ENCODE data around the gene S100A16.
"Not testable (repeated sequence)": the region's sequence is repeated elsewhere in the genome, so short reads cannot be mapped to it uniquely, and the experiment has no call there.

S100A16 gene

DNA sequence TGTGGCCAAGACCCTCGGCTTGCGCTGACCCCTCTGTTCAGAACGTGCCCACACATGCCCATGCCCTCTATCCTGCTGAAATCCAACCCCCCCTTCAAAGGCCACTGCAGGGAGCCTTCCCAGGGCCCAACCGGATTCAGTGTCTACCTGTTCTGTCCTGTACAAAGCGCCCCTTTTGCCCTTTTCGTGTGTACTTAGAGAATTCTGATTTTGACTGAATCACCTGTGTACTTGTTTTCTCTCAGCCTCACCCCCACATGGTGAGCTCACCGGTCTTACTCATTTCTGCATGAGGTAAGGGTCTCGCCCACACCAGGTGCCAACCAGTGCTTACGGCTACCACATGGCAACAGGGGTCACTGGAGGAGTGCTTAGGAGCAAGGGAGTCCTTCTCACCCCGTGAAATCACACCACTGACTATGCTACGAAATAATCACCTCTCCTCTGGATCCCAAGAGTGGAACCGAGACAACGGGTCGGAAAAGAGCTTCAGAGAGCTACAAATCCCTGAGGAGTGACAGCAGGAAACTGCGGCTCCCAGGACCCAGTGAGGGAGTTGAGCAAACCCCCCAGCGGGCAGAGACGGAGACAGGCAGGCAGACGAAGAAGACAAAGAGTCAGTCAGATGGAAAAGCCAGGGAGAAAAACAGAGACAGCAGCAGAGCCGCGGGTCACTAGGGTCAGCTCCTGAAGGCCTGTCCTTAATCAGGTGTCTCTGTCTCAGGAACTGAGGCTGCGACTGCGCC, 45.1 kb downstream of the S100A16 start:
- DNase-seq (ENCODE audit: extremely low spot score, insufficient read length, low read depth): no peak
- FAIRE-seq: no peak

DNA sequence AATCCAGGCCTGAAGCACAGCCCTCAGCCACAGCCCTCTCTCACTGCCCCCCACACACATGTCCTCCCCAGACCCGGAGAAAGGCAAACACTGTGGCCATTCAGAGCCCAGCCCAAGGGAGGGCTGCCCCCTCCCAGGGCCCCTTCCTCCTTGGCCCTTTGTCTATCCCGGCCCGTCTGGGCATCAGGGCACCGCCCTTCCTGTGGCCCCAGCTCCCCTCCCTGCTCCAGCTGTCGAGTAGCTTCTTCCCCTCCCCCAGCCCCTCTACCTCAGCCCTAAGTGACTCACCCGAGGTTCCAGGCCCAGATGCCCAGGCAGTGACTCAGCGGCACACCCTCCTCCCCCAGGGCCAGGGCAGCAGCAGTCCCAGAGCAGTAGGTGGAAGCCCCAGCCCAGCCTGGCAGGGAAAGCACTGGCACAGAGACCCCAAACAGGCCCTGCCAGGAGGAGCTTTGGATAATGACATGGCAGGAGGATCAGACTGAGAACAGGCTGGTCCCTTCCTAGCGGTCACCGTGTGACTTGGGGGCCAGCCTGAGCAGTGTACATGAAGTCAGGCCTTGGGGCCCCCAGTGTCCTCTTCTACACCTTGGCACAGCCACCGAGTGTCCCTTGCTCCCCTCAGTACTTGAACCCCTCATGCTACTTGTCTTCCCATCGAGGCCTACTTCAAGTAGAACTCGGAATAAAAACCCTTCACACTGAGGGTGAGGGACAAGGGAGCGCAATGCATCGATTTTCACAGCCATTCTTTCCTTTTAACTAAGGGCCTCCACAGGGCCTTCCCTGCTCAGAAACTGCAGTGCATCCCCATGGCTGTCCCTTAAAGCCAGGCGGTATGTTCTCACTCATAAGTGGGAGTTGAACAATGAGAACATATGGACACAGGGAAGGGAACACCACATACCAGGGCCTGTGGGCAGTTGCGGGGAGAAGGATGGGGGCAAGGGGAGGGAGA, 46.2 kb downstream of the S100A16 start:
- DNase-seq (ENCODE audit: extremely low spot score, insufficient read length, low read depth): no peak
- no peak for FAIRE-seq

- no peak for FAIRE-seq
- DNase-seq (ENCODE audit: extremely low spot score, insufficient read length, low read depth): no peak
Measured at GRCh38 chr1:153565529-153566374, 47.2 kb downstream of the S100A16 start, which contains the start of gene S100A2. TSS of gene S100A2 (minus strand) at chr1:153565844. CDS start at chr1:153563877, 1,967 bp downstream.

DNA sequence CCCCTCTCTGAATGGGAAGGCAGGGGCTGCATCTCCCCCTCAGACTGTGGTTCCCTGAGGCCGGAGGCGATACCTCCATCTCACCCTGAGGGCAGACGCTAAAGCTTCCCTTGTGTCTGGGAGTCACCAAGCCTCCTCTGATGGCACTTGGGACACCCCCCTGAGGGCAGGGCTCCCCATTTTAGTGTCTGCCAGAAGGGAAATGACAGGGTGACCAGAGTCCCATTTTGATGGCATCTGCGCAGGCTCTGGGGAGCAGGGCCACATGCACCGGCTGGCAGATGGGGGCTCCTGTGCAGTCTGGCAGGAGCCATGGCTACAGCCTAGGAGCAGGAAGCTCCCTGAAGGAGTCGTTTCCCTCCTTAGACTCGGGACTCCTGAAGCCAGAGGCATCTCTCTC, 48.9 kb downstream of the S100A16 start:
- DNase-seq (ENCODE audit: extremely low spot score, insufficient read length, low read depth): no peak
- no peak for FAIRE-seq

DNA sequence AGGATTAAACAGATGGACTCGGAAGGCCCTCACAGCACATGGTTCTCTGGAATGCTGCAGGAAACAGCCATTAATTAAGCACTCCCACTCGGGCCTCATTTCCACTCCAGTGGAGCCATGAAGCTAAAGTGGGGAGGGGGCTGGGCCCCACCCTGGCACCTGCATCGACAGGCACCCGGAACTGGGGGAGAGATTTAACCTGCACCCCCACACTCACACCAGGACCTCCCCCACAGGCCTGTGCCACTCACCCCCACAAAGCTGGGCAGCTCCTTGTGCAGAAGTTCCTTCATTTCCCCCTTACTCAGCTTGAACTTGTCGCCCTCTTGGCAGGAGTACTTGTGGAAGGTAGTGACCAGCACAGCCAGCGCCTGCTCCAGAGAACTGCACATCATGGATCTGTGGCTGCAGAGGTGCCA, 49.4 kb downstream of the S100A16 start:
- DNase-seq (ENCODE audit: extremely low spot score, insufficient read length, low read depth) (no peak), FAIRE-seq (no peak)

GRCh38 chr1:153562021-153562420, 50.9 kb downstream of the S100A16 start:
- not testable (repeated sequence) for FAIRE-seq; DNase-seq (ENCODE audit: extremely low spot score, insufficient read length, low read depth)

- no peak for FAIRE-seq
- DNase-seq (ENCODE audit: extremely low spot score, insufficient read length, low read depth): no peak
Measured at GRCh38 chr1:153561466-153561985, 51.4 kb downstream of the S100A16 start.

- DNase-seq (ENCODE audit: extremely low spot score, insufficient read length, low read depth) (no peak), FAIRE-seq (no peak)
Measured at GRCh38 chr1:153560771-153561465, 52.0 kb downstream of the S100A16 start.

DNA sequence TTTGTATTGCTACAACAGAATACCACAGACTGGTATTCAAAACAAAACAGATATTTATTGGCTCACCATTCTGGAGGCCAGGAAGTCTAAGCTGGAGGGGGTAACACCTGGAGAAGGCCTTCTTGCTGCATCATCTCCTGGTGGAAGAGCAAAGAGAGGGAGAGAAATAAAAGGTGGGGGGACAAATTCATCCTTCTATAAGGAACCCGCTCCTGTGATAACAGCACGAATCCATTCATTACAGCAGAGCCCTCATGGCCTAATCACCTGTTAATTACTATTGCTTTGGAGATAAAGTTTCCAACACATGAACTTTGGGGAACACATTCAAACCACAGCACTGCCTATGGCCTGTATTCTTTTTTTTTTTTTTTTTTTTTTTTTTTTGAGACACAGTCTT, 52.7 kb downstream of the S100A16 start:
- no peak for FAIRE-seq

DNA sequence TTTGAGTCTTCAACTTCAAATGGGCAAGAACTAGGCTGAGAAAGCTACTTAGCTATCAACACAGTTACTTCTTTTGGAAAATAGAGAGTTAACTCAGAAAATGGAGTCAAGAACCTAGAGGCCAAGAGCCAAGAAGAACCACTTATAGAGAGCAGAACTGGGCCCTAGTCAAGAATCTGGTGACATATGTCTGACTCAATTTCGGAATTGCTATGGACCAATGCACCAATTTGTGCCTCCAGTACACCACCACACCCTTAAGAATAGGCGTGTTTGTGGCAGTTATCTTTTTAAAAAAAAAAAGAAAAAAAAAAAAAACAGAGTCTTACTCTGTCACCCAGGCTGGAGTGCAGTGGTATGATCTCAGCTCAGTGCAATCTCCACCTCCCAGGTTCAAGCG, 55.1 kb downstream of the S100A16 start:
- no peak for FAIRE-seq
- DNase-seq (ENCODE audit: extremely low spot score, insufficient read length, low read depth): no peak

More for the DNA sequence above, 52.7 kb downstream of the S100A16 start:
- no peak for DNase-seq (ENCODE audit: extremely low spot score, insufficient read length, low read depth)

Data from GM18507 (cell line).